Activated T-helper 1 cell treated with anti-CD3 and anti-CD28 coated beads, Interleukin-2, amount 50 U/mL, for 16 hours (primary cell): ENCODE results near the gene SIPA1L2.

Source experiments
- DNase-seq, 2 donors: peaks; one replicate each; pipeline ENCODE4 v3.0.0-alpha.2; 2020; ENCODE audit warnings: low read depth in 1 of 2, low spot score in 1 of 2

The SIPA1L2 gene, protein sequence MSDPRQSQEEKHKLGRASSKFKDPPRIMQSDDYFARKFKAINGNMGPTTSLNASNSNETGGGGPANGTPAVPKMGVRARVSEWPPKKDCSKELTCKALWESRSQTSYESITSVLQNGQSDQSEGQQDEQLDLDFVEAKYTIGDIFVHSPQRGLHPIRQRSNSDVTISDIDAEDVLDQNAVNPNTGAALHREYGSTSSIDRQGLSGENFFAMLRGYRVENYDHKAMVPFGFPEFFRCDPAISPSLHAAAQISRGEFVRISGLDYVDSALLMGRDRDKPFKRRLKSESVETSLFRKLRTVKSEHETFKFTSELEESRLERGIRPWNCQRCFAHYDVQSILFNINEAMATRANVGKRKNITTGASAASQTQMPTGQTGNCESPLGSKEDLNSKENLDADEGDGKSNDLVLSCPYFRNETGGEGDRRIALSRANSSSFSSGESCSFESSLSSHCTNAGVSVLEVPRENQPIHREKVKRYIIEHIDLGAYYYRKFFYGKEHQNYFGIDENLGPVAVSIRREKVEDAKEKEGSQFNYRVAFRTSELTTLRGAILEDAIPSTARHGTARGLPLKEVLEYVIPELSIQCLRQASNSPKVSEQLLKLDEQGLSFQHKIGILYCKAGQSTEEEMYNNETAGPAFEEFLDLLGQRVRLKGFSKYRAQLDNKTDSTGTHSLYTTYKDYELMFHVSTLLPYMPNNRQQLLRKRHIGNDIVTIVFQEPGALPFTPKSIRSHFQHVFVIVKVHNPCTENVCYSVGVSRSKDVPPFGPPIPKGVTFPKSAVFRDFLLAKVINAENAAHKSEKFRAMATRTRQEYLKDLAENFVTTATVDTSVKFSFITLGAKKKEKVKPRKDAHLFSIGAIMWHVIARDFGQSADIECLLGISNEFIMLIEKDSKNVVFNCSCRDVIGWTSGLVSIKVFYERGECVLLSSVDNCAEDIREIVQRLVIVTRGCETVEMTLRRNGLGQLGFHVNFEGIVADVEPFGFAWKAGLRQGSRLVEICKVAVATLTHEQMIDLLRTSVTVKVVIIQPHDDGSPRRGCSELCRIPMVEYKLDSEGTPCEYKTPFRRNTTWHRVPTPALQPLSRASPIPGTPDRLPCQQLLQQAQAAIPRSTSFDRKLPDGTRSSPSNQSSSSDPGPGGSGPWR (N-terminal part only)

GRCh38 chr1:232630047-232630893, at the start of gene SIPA1L2:
TSS of gene SIPA1L2 (minus strand) at chr1:232630133. CDS start at chr1:232515339, 114,794 bp downstream.
- peak; percentile 64 to 82 for DNase-seq

GRCh38 chr1:232678185-232678886, 48.4 kb upstream of the SIPA1L2 start:
- no peak for DNase-seq

GRCh38 chr1:232676307-232676706, 46.4 kb upstream of the SIPA1L2 start:
- no peak for DNase-seq

- no peak for DNase-seq
These were observed 46.0 kb upstream of the SIPA1L2 start for GRCh38 chr1:232675898-232676297.

DNA sequence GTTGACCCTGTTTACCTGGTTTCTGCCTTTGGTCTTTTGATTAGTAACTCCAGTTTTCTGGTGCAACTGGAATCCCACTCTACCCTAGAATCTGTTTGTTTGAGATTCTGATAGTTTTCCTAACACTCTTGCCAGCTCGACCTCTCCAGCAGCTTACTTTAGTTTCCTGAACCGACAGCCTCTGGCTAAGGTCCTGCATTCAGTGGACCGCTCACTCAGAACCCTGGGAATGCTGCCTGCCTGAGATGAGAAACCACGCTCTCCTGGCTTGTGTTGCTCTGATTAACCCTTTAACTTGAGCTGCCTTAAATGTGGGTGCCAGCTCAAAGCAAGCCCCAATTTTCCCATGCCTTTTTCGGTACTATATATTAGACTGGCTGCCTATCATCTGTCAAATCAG, 45.3 kb upstream of the SIPA1L2 start:
- DNase-seq = no peak

GRCh38 chr1:232673256-232673655, 43.3 kb upstream of the SIPA1L2 start:
- DNase-seq = no peak

DNA sequence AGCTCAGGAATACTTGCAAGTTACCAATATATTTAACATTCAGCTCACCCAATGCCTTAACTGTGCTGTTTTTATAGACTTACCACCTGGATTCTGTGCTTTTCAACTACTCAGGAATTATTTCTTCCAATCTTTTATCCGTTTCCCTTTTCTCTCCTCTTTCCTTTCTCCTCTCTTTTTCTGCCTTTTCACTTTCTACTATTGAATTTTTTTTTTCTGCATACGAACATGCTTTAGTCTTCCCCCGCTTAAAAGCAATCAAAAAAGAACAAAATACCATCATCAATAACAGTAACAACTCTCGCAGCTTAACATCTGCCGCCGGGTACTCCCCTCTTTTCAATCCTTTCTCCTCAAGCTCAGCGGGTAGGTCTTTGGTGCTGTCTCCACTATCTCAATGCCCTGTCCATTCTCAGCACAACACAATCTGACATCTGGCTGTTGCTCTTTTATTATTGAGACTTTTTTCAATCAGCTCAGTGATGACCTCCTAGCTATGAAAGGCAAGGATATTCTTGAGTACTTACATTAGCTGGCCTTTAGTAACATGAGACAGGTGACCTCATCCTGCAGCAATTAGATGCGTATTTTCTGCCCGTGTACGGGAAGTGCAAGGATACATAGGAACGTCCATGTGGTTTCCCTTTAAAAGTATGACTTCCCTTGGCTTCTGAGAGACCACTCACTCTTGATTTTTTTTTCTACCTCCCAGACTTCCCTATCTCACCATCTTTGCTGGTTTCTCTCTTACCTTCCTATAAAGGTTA, 40.2 kb upstream of the SIPA1L2 start:
- DNase-seq = no peak

DNA sequence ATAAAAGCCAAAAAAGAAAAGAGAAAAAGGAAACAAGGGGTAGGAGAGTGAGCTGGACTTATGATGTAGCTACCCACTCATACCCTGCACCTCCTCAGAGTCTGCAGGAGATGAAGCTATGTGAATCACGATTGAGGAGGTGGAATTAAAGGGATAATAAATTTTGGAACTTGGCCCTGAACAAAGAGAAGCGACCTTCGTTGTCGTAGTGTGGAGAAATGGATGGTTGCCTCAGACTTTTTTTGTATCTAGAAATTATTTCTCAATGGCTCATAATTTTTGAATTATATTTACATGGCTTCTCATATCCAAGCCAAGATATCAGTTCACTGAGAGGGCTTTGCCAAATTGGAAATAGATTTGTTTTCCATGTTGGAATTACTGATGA, 37.8 kb upstream of the SIPA1L2 start:
- no peak for DNase-seq

DNA sequence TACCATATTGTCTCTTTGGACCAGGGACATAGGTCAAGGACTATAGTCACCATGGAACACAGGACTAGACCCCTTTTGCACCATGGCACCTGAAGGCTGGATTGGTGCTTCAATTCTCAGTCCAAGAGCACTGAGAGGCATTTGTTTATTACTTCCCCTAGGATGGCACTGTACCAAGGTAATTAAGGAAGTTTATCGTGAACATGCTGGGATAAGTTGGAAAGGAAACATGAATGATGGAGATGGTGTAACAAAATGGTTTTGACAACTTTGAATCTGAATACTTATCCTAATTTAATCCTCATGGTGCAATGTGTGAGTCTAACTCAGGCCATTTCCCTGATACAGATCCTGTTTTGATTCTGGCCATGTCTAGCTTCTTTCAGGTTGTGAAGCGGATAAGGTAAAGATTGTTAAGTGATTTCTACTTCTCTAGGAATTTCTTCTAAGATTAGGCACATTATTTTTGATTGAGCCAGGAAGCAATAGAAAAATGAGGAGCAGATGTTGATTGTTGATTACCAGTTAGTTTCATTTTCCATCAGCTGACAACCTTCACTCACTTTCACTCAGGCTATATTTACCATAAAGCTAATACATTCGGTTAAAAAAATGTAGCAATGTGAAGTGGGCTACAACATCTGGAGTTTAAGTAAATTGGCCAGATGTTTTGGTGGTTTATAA, 37.3 kb upstream of the SIPA1L2 start:
- no peak for DNase-seq

- DNase-seq = no peak
These were observed 35.2 kb upstream of the SIPA1L2 start for GRCh38 chr1:232664844-232665777.

- no peak for DNase-seq
These were observed 33.0 kb upstream of the SIPA1L2 start for GRCh38 chr1:232662910-232663309.

DNA sequence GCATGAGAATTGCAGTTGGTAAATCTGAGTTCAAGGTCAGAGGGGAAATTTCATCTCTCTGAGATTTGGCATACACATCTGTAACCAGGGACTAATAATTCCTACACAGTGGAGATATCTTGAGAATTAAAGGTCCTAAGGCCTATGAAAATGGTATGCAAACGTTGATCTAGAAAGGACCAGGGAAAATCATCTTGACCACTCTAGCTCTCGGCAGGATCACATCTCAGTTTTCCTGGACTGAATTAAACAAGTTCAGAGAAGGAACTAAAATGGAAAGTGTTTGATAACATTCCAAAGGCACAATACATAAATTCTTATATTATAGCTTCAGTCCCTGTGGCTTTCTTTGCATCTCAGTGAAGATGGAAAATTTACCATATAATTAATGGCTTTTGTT, 28.5 kb upstream of the SIPA1L2 start:
- no peak for DNase-seq

GRCh38 chr1:232657426-232658005, 27.6 kb upstream of the SIPA1L2 start:
- no peak for DNase-seq

DNA sequence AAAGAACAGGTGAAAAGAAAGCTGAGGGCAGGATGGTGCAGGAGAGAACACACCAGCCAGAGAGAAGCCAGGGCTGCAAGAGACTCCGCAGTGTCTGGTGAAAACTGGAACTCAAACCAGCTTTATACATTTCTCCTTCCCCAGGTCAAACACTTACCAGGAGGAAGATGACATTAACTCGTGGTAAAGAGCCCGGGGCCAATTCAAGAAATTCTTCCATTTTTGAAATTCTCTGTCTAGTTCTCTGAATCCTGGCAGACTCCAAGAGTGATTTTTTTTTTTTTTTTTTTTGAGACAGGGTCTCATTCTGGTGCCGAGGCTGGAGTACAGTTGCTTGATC, 25.8 kb upstream of the SIPA1L2 start:
- DNase-seq = no peak

- DNase-seq = no peak
These were observed 25.3 kb upstream of the SIPA1L2 start for GRCh38 chr1:232655028-232655745.

DNA sequence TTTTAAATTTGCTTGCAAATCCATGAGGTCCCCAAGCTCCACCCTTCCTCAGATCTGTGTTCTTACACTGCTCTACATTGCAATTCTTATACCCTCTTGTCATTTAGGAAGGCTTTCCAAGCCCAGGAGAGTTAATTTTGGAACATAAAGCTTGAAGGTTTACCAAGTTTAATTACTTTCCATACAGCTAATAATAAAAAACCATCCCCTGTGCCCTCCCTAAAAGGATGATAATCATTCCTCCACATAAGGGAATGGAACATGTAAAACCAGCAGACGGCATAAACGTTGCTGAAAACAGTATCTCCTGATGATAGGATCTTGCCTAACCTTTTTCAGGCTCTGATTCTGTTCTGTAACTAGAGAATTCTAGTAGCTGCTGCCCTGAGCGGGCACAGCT, 23.9 kb upstream of the SIPA1L2 start:
- no peak for DNase-seq

GRCh38 chr1:232650845-232651244, 20.9 kb upstream of the SIPA1L2 start:
- DNase-seq = no peak
